Breast epithelium (tissue), 4 donors: ENCODE results near the gene STPG3. TPM values are rescaled to one million over a fixed set of nuclear protein-coding genes. Genes with fewer than 3 reads are reported as not detected.

Source experiments
- DNase-seq, 2 donors: peaks; one replicate each; pipeline ENCODE4 v3.0.0-alpha.2; 2019; ENCODE audit warnings: low spot score in 2 of 2
- H3K27ac ChIP-seq, 2 donors: fragments of 200-600 bp; sonication (generic) in 1 of 2; one replicate each; pipeline ENCODE4 v1.5.1; 2016 to 2019; ENCODE audit warnings: mild to moderate bottlenecking in 1 of 2
- H3K27me3 ChIP-seq, 2 donors: fragments of 200-600 bp; sonication (generic) in 1 of 2; one replicate each; pipeline versions ENCODE4 v1.5.1 to v1.6.0; 2017 to 2019; ENCODE audit warnings: control low read depth in 1 of 2, mild to moderate bottlenecking in 1 of 2
- H3K36me3 ChIP-seq: fragments of 200-600 bp; one replicate; pipeline ENCODE4 v1.5.1; 2019
- H3K4me1 ChIP-seq, 2 donors: fragments of 200-600 bp; sonication (generic); one replicate each; pipeline ENCODE4 v1.5.1; 2016 to 2019; ENCODE audit warnings: control low read depth in 1 of 2
- H3K4me3 ChIP-seq, 3 donors: fragments of 200-600 bp; sonication (generic); 1 replicate in 2 of 3; 2 replicates in 1 of 3; pipeline ENCODE4 v1.5.1; 2016 to 2019; ENCODE audit warnings: mild to moderate bottlenecking in 3 of 3, moderate library complexity in 2 of 3
- H3K9me3 ChIP-seq, 2 donors: fragments of 200-600 bp; sonication (generic) in 1 of 2; one replicate each; pipeline ENCODE4 v1.5.1; 2016 to 2019; ENCODE audit warnings: control low read depth in 1 of 2
- CTCF ChIP-seq, 3 donors: fragments of 450-650 bp; IDR thresholded peaks; one replicate each; pipeline ENCODE4 v1.5.1; 2016 to 2017; ENCODE audit warnings: antibody characterized with exemption in 3 of 3, mild to moderate bottlenecking in 3 of 3, moderate library complexity in 3 of 3
- POLR2A ChIP-seq: fragments of 450-650 bp; IDR thresholded peaks from one replicate; pipeline ENCODE4 v1.6.1; 2016; ENCODE audit warnings: antibody characterized with exemption, mild to moderate bottlenecking, moderate library complexity
- POLR2AphosphoS5 ChIP-seq, 3 donors: sonication (generic); formaldehyde crosslinking; IDR thresholded peaks; one replicate each; pipeline ENCODE4 v1.6.1; 2017; ENCODE audit warnings: antibody characterized with exemption in 3 of 3
- intact Hi-C: fragments of 100-400 bp; cut with DNase I; formaldehyde crosslinking; loops from one replicate; pipeline ENCODE4 v1.15.1; 2023; ENCODE audit warnings: low total_unique reads
- total RNA-seq, 3 donors: library from RNA; depleted of rRNA; stranded (reverse); fragments of >200 nt; gene quantifications; one replicate each; pipeline ENCODE4 v1.1.0, GENCODE V29; 2016

Gene STPG3
- total RNA-seq, 3 donors from 2014 or later, result not detected

GRCh38 chr9:137286975-137287383 lies 35.9 kb downstream of the STPG3 start:
- TF ChIP-seq CTCF (IDR thresholded peaks at IDR 0.05) (peak in 2 of 3 donors; percentile 56 to 58), POLR2A (no peak), POLR2AphosphoS5 (IDR thresholded peaks at IDR 0.05) (no peak)
- Histone ChIP-seq H3K9me3 (no peaks in the 10 kb centered on the region), H3K27me3 (no peaks in the 10 kb centered on the region), H3K4me3 (no peak overlapping the region), H3K27ac (no peak overlapping the region), H3K36me3 (no peaks in the 10 kb centered on the region), H3K4me1 (no peaks in the 10 kb centered on the region)
- intact Hi-C loops, result loop anchor here (10.0 kb wide), 1 partner anchor 148 kb away; no protein-coding TSS in a partner anchor
- no peak for DNase-seq

GRCh38 chr9:137293094-137293481 lies 42.0 kb downstream of the STPG3 start:
- TF ChIP-seq POLR2AphosphoS5 (IDR thresholded peaks at IDR 0.05) (no peak), POLR2A (no peak), CTCF (IDR thresholded peaks at IDR 0.05) (no peak)
- Histone ChIP-seq H3K9me3 (no peaks in the 10 kb centered on the region), H3K36me3 (no peaks in the 10 kb centered on the region), H3K27ac (no peak overlapping the region), H3K4me3 (no peak overlapping the region), H3K27me3 (no peaks in the 10 kb centered on the region), H3K4me1 (peaks cover 4 to 14% of the 10 kb centered on the region in 2 donors)
- DNase-seq, result no peak
- intact Hi-C loops, result no loop called here

- intact Hi-C loops, result no loop called here
- Histone ChIP-seq H3K4me3 (peak overlapping the region in 1 of 3 donors; percentile 16), H3K4me1 (peaks cover 4 to 17% of the 10 kb centered on the region in 2 donors), H3K27me3 (no peaks in the 10 kb centered on the region), H3K27ac (no peak overlapping the region), H3K36me3 (no peaks in the 10 kb centered on the region), H3K9me3 (no peaks in the 10 kb centered on the region)
- TF ChIP-seq POLR2A, result no peak
- DNase-seq, result no peak
Measured at GRCh38 chr9:137293482-137294090, 42.5 kb downstream of the STPG3 start.

GRCh38 chr9:137294091-137294680 lies 43.1 kb downstream of the STPG3 start:
- Histone ChIP-seq H3K4me1 (peaks cover 4 to 22% of the 10 kb centered on the region in 2 donors), H3K9me3 (no peaks in the 10 kb centered on the region), H3K27ac (peak overlapping the region in 1 of 2 donors; percentile 16), H3K4me3 (peak overlapping the region in 1 of 3 donors; percentile 82), H3K27me3 (no peaks in the 10 kb centered on the region), H3K36me3 (no peaks in the 10 kb centered on the region)
- TF ChIP-seq CTCF (IDR thresholded peaks at IDR 0.05) (no peak), POLR2A (no peak), POLR2AphosphoS5 (IDR thresholded peaks at IDR 0.05) (no peak)
- intact Hi-C loops, result no loop called here
- no peak for DNase-seq

GRCh38 chr9:137294681-137295237 lies 43.7 kb downstream of the STPG3 start:
- H3K9me3 ChIP-seq, result no peaks in the 10 kb centered on the region
- peak overlapping the region in 1 of 2 donors; percentile 16 for H3K27ac ChIP-seq
- no peaks in the 10 kb centered on the region for H3K36me3 ChIP-seq
- peaks cover 4 to 23% of the 10 kb centered on the region in 2 donors for H3K4me1 ChIP-seq
- H3K4me3 ChIP-seq, result peak overlapping the region in 2 of 3 donors; percentile 52 to 82
- H3K27me3 ChIP-seq, result no peaks in the 10 kb centered on the region
- TF ChIP-seq POLR2A (no peak), CTCF (IDR thresholded peaks at IDR 0.05) (peak in 1 of 3 donors; percentile 29)
- intact Hi-C loops, result no loop called here
- DNase-seq, result no peak
